GM20431 (cell line): ENCODE data around the gene KRTAP10-7.
"Not testable (repeated sequence)": the region's sequence is repeated elsewhere in the genome, so short reads cannot be mapped to it uniquely, and the experiment has no call there.

ENCODE experiments used
- in situ Hi-C: fragments of 300-500 bp; cut with MseI, MboI; formaldehyde crosslinking; loops from one replicate; pipeline ENCODE4 v1.15.0; 2020; ENCODE audit warnings: low sequenced_read_pairs; ENCODE audit not compliant: unreplicated experiment

KRTAP10-7 gene

GRCh38 chr21:44571296-44571695, 29.1 kb upstream of the KRTAP10-7 start:
- in situ Hi-C loops, result no loop called here

- in situ Hi-C loops, result no loop called here
Measured at GRCh38 chr21:44571844-44572782, 28.3 kb upstream of the KRTAP10-7 start.

- in situ Hi-C loops, result no loop called here
Measured at GRCh38 chr21:44572959-44573583, 27.3 kb upstream of the KRTAP10-7 start.

GRCh38 chr21:44573630-44574456, 26.6 kb upstream of the KRTAP10-7 start, which contains the start of gene KRTAP10-4:
TSS of gene KRTAP10-4 (plus strand) at chr21:44573729. CDS start at chr21:44573759, 30 bp downstream.
- in situ Hi-C loops, result not testable (repeated sequence)

- in situ Hi-C loops, result no loop called here
Measured at GRCh38 chr21:44574457-44575306, 25.7 kb upstream of the KRTAP10-7 start.

GRCh38 chr21:44575307-44576024, 24.9 kb upstream of the KRTAP10-7 start:
- in situ Hi-C loops, result no loop called here

- in situ Hi-C loops, result no loop called here
Measured at GRCh38 chr21:44576025-44576420, 24.4 kb upstream of the KRTAP10-7 start.

- in situ Hi-C loops, result no loop called here
Measured at GRCh38 chr21:44578371-44579055, 21.9 kb upstream of the KRTAP10-7 start.

GRCh38 chr21:44579056-44579832, 21.2 kb upstream of the KRTAP10-7 start:
- in situ Hi-C loops, result no loop called here

GRCh38 chr21:44579833-44580144, 20.6 kb upstream of the KRTAP10-7 start:
- in situ Hi-C loops, result no loop called here

GRCh38 chr21:44580231-44580821, 20.1 kb upstream of the KRTAP10-7 start, which contains the start of gene KRTAP10-5:
TSS of gene KRTAP10-5 (minus strand) at chr21:44580604. CDS start at chr21:44580578, 26 bp downstream.
- in situ Hi-C loops, result not testable (repeated sequence)

- in situ Hi-C loops, result no loop called here
Measured at GRCh38 chr21:44581158-44581557, 19.2 kb upstream of the KRTAP10-7 start.

- in situ Hi-C loops, result no loop called here
Measured at GRCh38 chr21:44582055-44582454, 18.3 kb upstream of the KRTAP10-7 start.

- in situ Hi-C loops, result no loop called here
Measured at GRCh38 chr21:44583089-44583799, 17.2 kb upstream of the KRTAP10-7 start.

- in situ Hi-C loops, result no loop called here
Measured at GRCh38 chr21:44583800-44584147, 16.6 kb upstream of the KRTAP10-7 start.

- in situ Hi-C loops, result no loop called here
Measured at GRCh38 chr21:44585892-44586291, 14.5 kb upstream of the KRTAP10-7 start.

- in situ Hi-C loops, result no loop called here
Measured at GRCh38 chr21:44589094-44589493, 11.3 kb upstream of the KRTAP10-7 start.
